HepG2 (cell line): ENCODE results near the gene PTPN12.

Experiments used
- GATA4 ChIP-seq: sonication (generic); IDR thresholded peaks from 2 replicates; pipeline ENCODE4 v1.6.1; 2016; ENCODE audit warnings: antibody characterized with exemption, low read depth, borderline replicate concordance
- IRF2 ChIP-seq: IDR thresholded peaks from 2 replicates; pipeline ENCODE4 v1.6.1; 2018; ENCODE audit warnings: missing genetic modification reagents, missing compliant biosample characterization
- TCF12 ChIP-seq, 2 experiments: fragments of 450-650 bp in 1 of 2; sonication (generic) in 1 of 2; formaldehyde crosslinking in 1 of 2; IDR thresholded peaks; 2 replicates each; pipeline versions ENCODE4 v1.6.1 to v1.8.0; 2017 to 2022; ENCODE audit warnings: antibody characterized with exemption in 1 of 2, mild to moderate bottlenecking in 1 of 2, missing genetic modification reagents in 1 of 2, moderate library complexity in 1 of 2
- YY1 ChIP-seq: IDR thresholded peaks from 2 replicates; pipeline ENCODE4 v1.6.1; 2011; ENCODE audit warnings: low read length, low read depth, moderate library complexity, mild to moderate bottlenecking; ENCODE audit not compliant: insufficient read depth, insufficient replicate concordance
- ZKSCAN8 ChIP-seq: IDR thresholded peaks from 2 replicates; pipeline ENCODE4 v1.6.1; 2016; ENCODE audit warnings: borderline replicate concordance, missing genetic modification reagents, missing compliant biosample characterization

DNA sequence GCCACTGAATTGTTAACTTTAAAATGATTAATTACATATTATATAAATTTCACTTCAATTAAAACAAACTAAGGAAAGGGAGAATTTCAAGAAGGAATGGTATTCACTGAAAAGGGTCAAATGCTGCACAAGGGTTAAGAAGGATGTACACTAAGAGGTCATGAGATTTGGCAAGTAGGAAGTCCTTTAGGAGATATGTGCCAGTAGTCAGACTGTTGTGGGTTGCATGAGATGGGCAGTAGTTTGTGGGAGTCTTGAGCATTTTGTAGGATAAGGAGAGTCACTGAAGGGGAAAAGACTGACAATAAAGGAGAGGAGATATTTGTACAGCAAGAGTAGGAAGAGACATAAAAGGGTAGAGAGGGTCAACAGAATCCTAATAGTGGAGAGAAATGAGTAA is 12.4 kb upstream of the PTPN12 start:
- TF ChIP-seq YY1 (no peak), ZKSCAN8 (CRISPR knock-in tag) (no peak), TCF12 (IDR thresholded peaks at IDR 0.05) (no peak), TCF12 (CRISPR knock-in tag; IDR thresholded peaks at IDR 0.05) (no peak), GATA4 (no peak), IRF2 (CRISPR knock-in tag) (no peak)
